IMR-90 (cell line): Measurements from ENCODE around the gene KLK6.

Experiments used
- CEBPB ChIP-seq: IDR thresholded peaks from 2 replicates; pipeline ENCODE4 v1.6.1; 2012; ENCODE audit warnings: low read depth, low read length, improper control_type of control experiment
- MAFK ChIP-seq: IDR thresholded peaks from 2 replicates; pipeline ENCODE4 v1.6.1; 2012; ENCODE audit warnings: low read depth, low read length, improper control_type of control experiment
- MXI1 ChIP-seq: IDR thresholded peaks from 2 replicates; pipeline ENCODE4 v1.6.1; 2012; ENCODE audit warnings: low read depth, mild to moderate bottlenecking, low read length, moderate library complexity, borderline replicate concordance
- POLR2A ChIP-seq: IDR thresholded peaks from 2 replicates; pipeline ENCODE4 v1.6.1; 2012; ENCODE audit warnings: mild to moderate bottlenecking, low read depth, low read length
- RAD21 ChIP-seq: IDR thresholded peaks from 2 replicates; pipeline ENCODE4 v1.6.1; 2012; ENCODE audit warnings: low read length, improper control_type of control experiment
- RCOR1 ChIP-seq: IDR thresholded peaks from 2 replicates; pipeline ENCODE4 v1.6.1; 2012; ENCODE audit warnings: mild to moderate bottlenecking, low read length, improper control_type of control experiment; ENCODE audit not compliant: insufficient replicate concordance
- RFX5 ChIP-seq: IDR thresholded peaks from 2 replicates; pipeline ENCODE4 v1.8.0; 2012; ENCODE audit warnings: low read depth, mild to moderate bottlenecking, low read length, moderate library complexity
- SMC3 ChIP-seq: fragments of 150-350 bp; IDR thresholded peaks from 2 replicates; pipeline ENCODE4 v1.6.1; 2016; ENCODE audit warnings: low read depth, mild to moderate bottlenecking, antibody characterized with exemption, low read length, moderate library complexity
- TF ChIP-seq, protein P1 (sequence below): conservative IDR thresholded peaks from 2 replicates; pipeline ENCODE4 v1.5.1; 2012; ENCODE audit warnings: mild to moderate bottlenecking, low read depth, low read length, improper control_type of control experiment

GRCh38 chr19:51003316-51003715 lies 33.9 kb upstream of the KLK6 start:
- TF ChIP-seq POLR2A (no peak), MAFK (no peak), RFX5 (no peak), RCOR1 (no peak), RAD21 (no peak), MXI1 (no peak), SMC3 (no peak), CEBPB (no peak)
- TF ChIP-seq, protein P1, sequence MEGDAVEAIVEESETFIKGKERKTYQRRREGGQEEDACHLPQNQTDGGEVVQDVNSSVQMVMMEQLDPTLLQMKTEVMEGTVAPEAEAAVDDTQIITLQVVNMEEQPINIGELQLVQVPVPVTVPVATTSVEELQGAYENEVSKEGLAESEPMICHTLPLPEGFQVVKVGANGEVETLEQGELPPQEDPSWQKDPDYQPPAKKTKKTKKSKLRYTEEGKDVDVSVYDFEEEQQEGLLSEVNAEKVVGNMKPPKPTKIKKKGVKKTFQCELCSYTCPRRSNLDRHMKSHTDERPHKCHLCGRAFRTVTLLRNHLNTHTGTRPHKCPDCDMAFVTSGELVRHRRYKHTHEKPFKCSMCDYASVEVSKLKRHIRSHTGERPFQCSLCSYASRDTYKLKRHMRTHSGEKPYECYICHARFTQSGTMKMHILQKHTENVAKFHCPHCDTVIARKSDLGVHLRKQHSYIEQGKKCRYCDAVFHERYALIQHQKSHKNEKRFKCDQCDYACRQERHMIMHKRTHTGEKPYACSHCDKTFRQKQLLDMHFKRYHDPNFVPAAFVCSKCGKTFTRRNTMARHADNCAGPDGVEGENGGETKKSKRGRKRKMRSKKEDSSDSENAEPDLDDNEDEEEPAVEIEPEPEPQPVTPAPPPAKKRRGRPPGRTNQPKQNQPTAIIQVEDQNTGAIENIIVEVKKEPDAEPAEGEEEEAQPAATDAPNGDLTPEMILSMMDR, result no peak
